K562 (cell line): ENCODE results near the gene USP49. TPM values are rescaled to one million over a fixed set of nuclear protein-coding genes. Genes with fewer than 3 reads are reported as not detected.

Source experiments
- CC2D1A ChIP-seq: fragments of 450-650 bp; IDR thresholded peaks from 2 replicates; pipeline ENCODE4 v1.6.1; 2017; ENCODE audit warnings: mild to moderate bottlenecking
- CXXC5 ChIP-seq: fragments of 250-450 bp; sonication (Bioruptor Pico); IDR thresholded peaks from 2 replicates; pipeline ENCODE4 v1.8.0; 2022; ENCODE audit warnings: inconsistent platforms, mild to moderate bottlenecking, moderate library complexity
- E2F6 ChIP-seq, 2 experiments: IDR thresholded peaks; 2 replicates each; pipeline ENCODE4 v1.6.1; 2011; ENCODE audit warnings: borderline replicate concordance in 1 of 2, control low read depth in 1 of 2, low read depth in 1 of 2, low read length in 1 of 2, mild to moderate bottlenecking in 1 of 2, mixed read lengths in 1 of 2, moderate library complexity in 1 of 2; ENCODE audit not compliant: insufficient read depth in 1 of 2, insufficient read length in 1 of 2, poor library complexity in 1 of 2, severe bottlenecking in 1 of 2; ENCODE audit errors: extremely low read depth in 1 of 2
- EHMT2 ChIP-seq: fragments of 450-650 bp; IDR thresholded peaks from 2 replicates; pipeline ENCODE4 v1.6.1; 2018; ENCODE audit warnings: antibody characterized with exemption
- ETV5 ChIP-seq: sonication (generic); formaldehyde crosslinking; IDR thresholded peaks from 2 replicates; pipeline ENCODE4 v1.4.0; 2020; ENCODE audit warnings: low read depth, mild to moderate bottlenecking, missing genetic modification reagents
- IFI16 ChIP-seq: fragments of 250-450 bp; sonication (Bioruptor Pico); IDR thresholded peaks from 2 replicates; pipeline ENCODE4 v2.1.2; 2022; ENCODE audit warnings: mild to moderate bottlenecking, inconsistent platforms
- RBM14 ChIP-seq: fragments of 200-400 bp; formaldehyde crosslinking; IDR thresholded peaks from 2 replicates; pipeline ENCODE4 v1.6.1; 2018; ENCODE audit warnings: low read depth, mild to moderate bottlenecking, low read length, moderate library complexity, borderline replicate concordance; ENCODE audit not compliant: insufficient read depth
- SAFB ChIP-seq: fragments of 200-400 bp; formaldehyde crosslinking; IDR thresholded peaks from 2 replicates; pipeline ENCODE4 v1.6.1; 2017; ENCODE audit warnings: low read depth, low read length, borderline replicate concordance
- SMARCA4 ChIP-seq: fragments of 450-650 bp; IDR thresholded peaks from 2 replicates; pipeline ENCODE4 v1.6.1; 2016
- XRCC3 ChIP-seq: fragments of 450-650 bp; IDR thresholded peaks from 2 replicates; pipeline ENCODE4 v1.6.1; 2017; ENCODE audit warnings: mild to moderate bottlenecking, moderate library complexity
- ZBTB7A ChIP-seq: IDR thresholded peaks from 2 replicates; pipeline ENCODE4 v1.6.1; 2011; ENCODE audit warnings: low read depth, mild to moderate bottlenecking, low read length, moderate library complexity, borderline replicate concordance; ENCODE audit not compliant: control insufficient read depth
- ZC3H4 ChIP-seq: sonication (generic); formaldehyde crosslinking; IDR thresholded peaks from 2 replicates; pipeline ENCODE4 v1.9.0; 2021; ENCODE audit warnings: missing genetic modification reagents, borderline replicate concordance
- ZC3H8 ChIP-seq: fragments of 450-650 bp; IDR thresholded peaks from 2 replicates; pipeline ENCODE4 v1.6.1; 2017
- ZNF253 ChIP-seq: fragments of 250-450 bp; sonication (Bioruptor Pico); conservative IDR thresholded peaks from 2 replicates; pipeline ENCODE4 v1.6.1; 2021; ENCODE audit warnings: mild to moderate bottlenecking
- ZNF79 ChIP-seq: fragments of 250-450 bp; sonication (Bioruptor Pico); IDR thresholded peaks from 2 replicates; pipeline ENCODE4 v1.4.0; 2020; ENCODE audit warnings: low read depth, mild to moderate bottlenecking, moderate library complexity
- ZSCAN32 ChIP-seq: fragments of 450-650 bp; formaldehyde crosslinking; IDR thresholded peaks from 2 replicates; pipeline ENCODE4 v1.4.0; 2020; ENCODE audit warnings: mild to moderate bottlenecking, moderate library complexity
- polyA plus RNA-seq, 8 experiments: library from polyadenylated mRNA; depleted of rRNA in 4 of 8; stranded (reverse) in 5 of 8; unstranded in 3 of 8; fragments of >200 nt; fragmentation: Nextera tagmentation in 2 of 8; fragmentation: Illumina TruSeq in 1 of 8; extraction: Ambion mirVana in 2 of 8; extraction: Trizol in 1 of 8; gene quantifications; 2 replicates each; pipeline versions ENCODE4 v1.2.1 to v1.2.3, GENCODE V29; 2011 to 2014; ENCODE audit warnings: inconsistent platforms in 1 of 8, missing spikeins in 1 of 8
- total RNA-seq, 7 experiments: library from RNA; depleted of rRNA in 6 of 7; stranded (reverse); fragments of >200 nt in 6 of 7; fragmentation: Illumina TruSeq in 2 of 7; extraction: Trizol in 2 of 7; gene quantifications; 2 replicates each; pipeline versions ENCODE4 v1.2.1 to v1.2.3, GENCODE V29; 2011 to 2021; ENCODE audit warnings: low replicate concordance in 1 of 7
- TF ChIP-seq, protein P1 (sequence below): fragments of 450-650 bp; IDR thresholded peaks from one replicate; pipeline ENCODE4 v1.6.1; 2018; ENCODE audit warnings: mild to moderate bottlenecking, moderate library complexity; ENCODE audit not compliant: partially characterized antibody
- TF ChIP-seq, protein P2 (sequence below): fragments of 250-450 bp; sonication (Bioruptor Pico); IDR thresholded peaks from 2 replicates; pipeline ENCODE4 v1.8.0; 2021; ENCODE audit warnings: moderate library complexity, mild to moderate bottlenecking, inconsistent platforms
- TF ChIP-seq, protein P3 (sequence below): fragments of 200-800 bp; sonication (Bioruptor generic); IDR thresholded peaks from 2 replicates; pipeline ENCODE4 v1.6.1; 2016; ENCODE audit warnings: missing genetic modification characterization, missing compliant biosample characterization

USP49 gene
- total and polyA plus RNA-seq, 9 of the 15 experiments (the other 6 are each of a cell fraction or from before 2014, with no cell fraction given), result 1.0 to 9.9 (median 6.5) TPM

GRCh38 chr6:41920921-41921711, 25.9 kb upstream of the USP49 start, which contains the start of the genes BYSL and MED20 (continued):
- TF ChIP-seq, protein P1, sequence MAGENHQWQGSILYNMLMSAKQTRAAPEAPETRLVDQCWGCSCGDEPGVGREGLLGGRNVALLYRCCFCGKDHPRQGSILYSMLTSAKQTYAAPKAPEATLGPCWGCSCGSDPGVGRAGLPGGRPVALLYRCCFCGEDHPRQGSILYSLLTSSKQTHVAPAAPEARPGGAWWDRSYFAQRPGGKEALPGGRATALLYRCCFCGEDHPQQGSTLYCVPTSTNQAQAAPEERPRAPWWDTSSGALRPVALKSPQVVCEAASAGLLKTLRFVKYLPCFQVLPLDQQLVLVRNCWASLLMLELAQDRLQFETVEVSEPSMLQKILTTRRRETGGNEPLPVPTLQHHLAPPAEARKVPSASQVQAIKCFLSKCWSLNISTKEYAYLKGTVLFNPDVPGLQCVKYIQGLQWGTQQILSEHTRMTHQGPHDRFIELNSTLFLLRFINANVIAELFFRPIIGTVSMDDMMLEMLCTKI, result no peak
- TF ChIP-seq ETV5 (CRISPR knock-in tag) (peak; percentile 91), EHMT2 (no peak), IFI16 (CRISPR knock-in tag) (no peak), RBM14 (no peak), CC2D1A (0 out of 2 replicates have a peak, but pooled peaks have one; percentile 48), ZNF253 (CRISPR knock-in tag) (no peak), ZNF79 (CRISPR knock-in tag) (no peak), E2F6 (IDR thresholded peaks at IDR 0.05; ENCODE audit: borderline replicate concordance in 1 of 2, extremely low read depth in 1 of 2, insufficient read depth in 1 of 2, insufficient read length in 1 of 2, low read depth in 1 of 2, low read length in 1 of 2, poor library complexity in 1 of 2, severe bottlenecking in 1 of 2) (peak; percentile 49 to 54), ZC3H8 (no peak), ZSCAN32 (CRISPR knock-in tag) (no peak), ZC3H4 (CRISPR knock-in tag) (no peak), SAFB (no peak), CXXC5 (CRISPR knock-in tag) (peak; percentile 71), XRCC3 (no peak), ZBTB7A (peak; percentile 51; the same call in 1 of the 2 replicates), SMARCA4 (no peak; the same call in 1 of the 2 replicates)
- TF ChIP-seq, protein P2, sequence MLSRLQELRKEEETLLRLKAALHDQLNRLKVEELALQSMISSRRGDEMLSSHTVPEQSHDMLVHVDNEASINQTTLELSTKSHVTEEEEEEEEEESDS, result no peak
- TF ChIP-seq, protein P3, sequence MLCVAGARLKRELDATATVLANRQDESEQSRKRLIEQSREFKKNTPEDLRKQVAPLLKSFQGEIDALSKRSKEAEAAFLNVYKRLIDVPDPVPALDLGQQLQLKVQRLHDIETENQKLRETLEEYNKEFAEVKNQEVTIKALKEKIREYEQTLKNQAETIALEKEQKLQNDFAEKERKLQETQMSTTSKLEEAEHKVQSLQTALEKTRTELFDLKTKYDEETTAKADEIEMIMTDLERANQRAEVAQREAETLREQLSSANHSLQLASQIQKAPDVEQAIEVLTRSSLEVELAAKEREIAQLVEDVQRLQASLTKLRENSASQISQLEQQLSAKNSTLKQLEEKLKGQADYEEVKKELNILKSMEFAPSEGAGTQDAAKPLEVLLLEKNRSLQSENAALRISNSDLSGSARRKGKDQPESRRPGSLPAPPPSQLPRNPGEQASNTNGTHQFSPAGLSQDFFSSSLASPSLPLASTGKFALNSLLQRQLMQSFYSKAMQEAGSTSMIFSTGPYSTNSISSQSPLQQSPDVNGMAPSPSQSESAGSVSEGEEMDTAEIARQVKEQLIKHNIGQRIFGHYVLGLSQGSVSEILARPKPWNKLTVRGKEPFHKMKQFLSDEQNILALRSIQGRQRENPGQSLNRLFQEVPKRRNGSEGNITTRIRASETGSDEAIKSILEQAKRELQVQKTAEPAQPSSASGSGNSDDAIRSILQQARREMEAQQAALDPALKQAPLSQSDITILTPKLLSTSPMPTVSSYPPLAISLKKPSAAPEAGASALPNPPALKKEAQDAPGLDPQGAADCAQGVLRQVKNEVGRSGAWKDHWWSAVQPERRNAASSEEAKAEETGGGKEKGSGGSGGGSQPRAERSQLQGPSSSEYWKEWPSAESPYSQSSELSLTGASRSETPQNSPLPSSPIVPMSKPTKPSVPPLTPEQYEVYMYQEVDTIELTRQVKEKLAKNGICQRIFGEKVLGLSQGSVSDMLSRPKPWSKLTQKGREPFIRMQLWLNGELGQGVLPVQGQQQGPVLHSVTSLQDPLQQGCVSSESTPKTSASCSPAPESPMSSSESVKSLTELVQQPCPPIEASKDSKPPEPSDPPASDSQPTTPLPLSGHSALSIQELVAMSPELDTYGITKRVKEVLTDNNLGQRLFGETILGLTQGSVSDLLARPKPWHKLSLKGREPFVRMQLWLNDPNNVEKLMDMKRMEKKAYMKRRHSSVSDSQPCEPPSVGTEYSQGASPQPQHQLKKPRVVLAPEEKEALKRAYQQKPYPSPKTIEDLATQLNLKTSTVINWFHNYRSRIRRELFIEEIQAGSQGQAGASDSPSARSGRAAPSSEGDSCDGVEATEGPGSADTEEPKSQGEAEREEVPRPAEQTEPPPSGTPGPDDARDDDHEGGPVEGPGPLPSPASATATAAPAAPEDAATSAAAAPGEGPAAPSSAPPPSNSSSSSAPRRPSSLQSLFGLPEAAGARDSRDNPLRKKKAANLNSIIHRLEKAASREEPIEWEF (CRISPR knock-in tag), result no peak
